Measurements from ENCODE around the gene ALPK3. TPM values are rescaled to one million over a fixed set of nuclear protein-coding genes. Genes with fewer than 3 reads are reported as not detected.

ALPK3 gene
- total and polyA plus RNA-seq, 9 of the 15 experiments (the other 6 are each of a cell fraction or from before 2014, with no cell fraction given), result 0.04 to 1.0 (median 0.07) TPM; not detected in 2

DNA sequence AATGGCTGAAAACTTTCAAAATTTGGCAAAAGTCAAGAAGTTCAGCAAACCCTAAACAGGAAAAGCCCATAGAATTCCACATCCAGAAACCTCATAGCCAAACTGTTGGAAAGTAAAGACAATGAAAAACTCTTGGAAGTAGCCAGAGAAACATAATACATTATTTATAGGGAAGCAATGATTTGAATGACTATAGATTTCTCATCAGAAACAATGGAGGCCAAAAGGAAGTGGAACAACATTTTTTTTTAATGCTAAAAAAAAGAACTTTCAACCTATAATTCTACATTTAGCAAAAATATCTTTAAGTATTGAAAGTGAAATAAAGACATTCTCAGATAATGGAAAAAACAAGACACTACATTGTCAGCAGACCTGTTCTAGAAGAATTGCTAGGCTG is 30.2 kb downstream of the ALPK3 start:
- H3K9me1 ChIP-seq (ENCODE audit: control insufficient read depth, insufficient read depth, low read length), result no peaks in the 10 kb centered on the region
- no peak overlapping the region for H3K9ac ChIP-seq (ENCODE audit: insufficient read depth in 1 of 2, low read depth in 2 of 2, low read length in 2 of 2)
- H3K79me2 ChIP-seq (ENCODE audit: control insufficient read depth, insufficient read depth, low read length), result no peaks in the 10 kb centered on the region
- peaks cover 8% of the 10 kb centered on the region for H3K9me3 ChIP-seq (replicated peaks; ENCODE audit: control insufficient read depth, insufficient read depth, low read depth, low read length)
- no peak overlapping the region for H3K4me2 ChIP-seq (ENCODE audit: insufficient read depth, low read length)
- no peak overlapping the region for H3K4me3 ChIP-seq
- ChIA-PET POLR2A (no interaction called here), CTCF (ENCODE audit: low intra/inter-chr PET ratio) (no interaction called here)
- no peak for DNase-seq (ENCODE audit: extremely low read depth in 1 of 4, low spot score in 3 of 4)
- no peak overlapping the region for H3K27ac ChIP-seq (ENCODE audit: extremely low read depth, low read depth, low read length)
- no peaks in the 10 kb centered on the region; a peak in 1 of 5 replicates for H3K4me1 ChIP-seq (replicated peaks in 1 of 2; ENCODE audit: control insufficient read depth in 2 of 2, insufficient read depth in 2 of 2, low read length in 2 of 2)
- H4K20me1 ChIP-seq (replicated peaks; ENCODE audit: control insufficient read depth, insufficient read depth, low read length), result no peaks in the 10 kb centered on the region
- FAIRE-seq, result no peak
- in situ Hi-C loops (cut with MboI) (no loop called here), intact Hi-C loops (cut with micrococcal nuclease) (loop anchor here (5.0 kb wide), 1 partner anchor 80 kb away; no protein-coding TSS in a partner anchor)
- no TSS peak for BruUV-seq (replicated peaks)
- ATAC-seq, result no peak
- H3K36me3 ChIP-seq (ENCODE audit: control insufficient read depth, insufficient read depth, low read length), result no peaks in the 10 kb centered on the region
- peaks cover 0 to 6% of the 10 kb centered on the region in 2 experiments; a peak in 3 of 5 replicates for H3K27me3 ChIP-seq (ENCODE audit: control insufficient read depth in 2 of 2, insufficient read depth in 2 of 2, low read length in 2 of 2)
- no peak overlapping the region for H2AFZ ChIP-seq (ENCODE audit: low read depth, low read length)
- peak; percentile 48; the same call in 1 of the 2 replicates for TF ChIP-seq ZNF384 (IDR thresholded peaks at IDR 0.05; ENCODE audit: low read depth, low read length)
- TF ChIP-seq CBX1 (IDR thresholded peaks at IDR 0.05; ENCODE audit: low read depth), result no peak
- TF ChIP-seq CBX3 (IDR thresholded peaks at IDR 0.05; ENCODE audit: borderline replicate concordance in 1 of 2, low read length in 2 of 2), result peak in 1 of 2 experiments; percentile 78; a peak in 2 of 3 replicates
- TF ChIP-seq ZNF551 (CRISPR knock-in tag; IDR thresholded peaks at IDR 0.05), result no peak
- peak in 1 of 2 experiments; percentile 58; a peak in 1 of 4 replicates for TF ChIP-seq TRIM24 (IDR thresholded peaks at IDR 0.05)
- no peak for TF ChIP-seq WHSC1 (IDR thresholded peaks at IDR 0.05; ENCODE audit: low read length)
- no peak for TF ChIP-seq TFAM (CRISPR knock-in tag; conservative IDR thresholded peaks at IDR 0.05)
- TF ChIP-seq NR2F6 (CRISPR knock-in tag; IDR thresholded peaks at IDR 0.05), result no peak
- TF ChIP-seq, protein P1, sequence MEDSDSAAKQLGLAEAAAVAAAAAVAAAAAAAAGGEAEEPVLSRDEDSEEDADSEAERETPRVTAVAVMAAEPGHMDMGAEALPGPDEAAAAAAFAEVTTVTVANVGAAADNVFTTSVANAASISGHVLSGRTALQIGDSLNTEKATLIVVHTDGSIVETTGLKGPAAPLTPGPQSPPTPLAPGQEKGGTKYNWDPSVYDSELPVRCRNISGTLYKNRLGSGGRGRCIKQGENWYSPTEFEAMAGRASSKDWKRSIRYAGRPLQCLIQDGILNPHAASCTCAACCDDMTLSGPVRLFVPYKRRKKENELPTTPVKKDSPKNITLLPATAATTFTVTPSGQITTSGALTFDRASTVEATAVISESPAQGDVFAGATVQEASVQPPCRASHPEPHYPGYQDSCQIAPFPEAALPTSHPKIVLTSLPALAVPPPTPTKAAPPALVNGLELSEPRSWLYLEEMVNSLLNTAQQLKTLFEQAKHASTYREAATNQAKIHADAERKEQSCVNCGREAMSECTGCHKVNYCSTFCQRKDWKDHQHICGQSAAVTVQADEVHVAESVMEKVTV (CRISPR knock-in tag; IDR thresholded peaks at IDR 0.05), result no peak
- TF ChIP-seq SMARCA5 (IDR thresholded peaks at IDR 0.05), result no peak
- TF ChIP-seq KLF6 (CRISPR knock-in tag; IDR thresholded peaks at IDR 0.05; ENCODE audit: borderline replicate concordance), result no peak
- no peak for TF ChIP-seq ZNF518B (CRISPR knock-in tag; IDR thresholded peaks at IDR 0.05)
- TF ChIP-seq ZNF239 (CRISPR knock-in tag; IDR thresholded peaks at IDR 0.05), result no peak
- no peak for TF ChIP-seq ZNF12 (CRISPR knock-in tag; IDR thresholded peaks at IDR 0.05)
- TF ChIP-seq, protein P2, sequence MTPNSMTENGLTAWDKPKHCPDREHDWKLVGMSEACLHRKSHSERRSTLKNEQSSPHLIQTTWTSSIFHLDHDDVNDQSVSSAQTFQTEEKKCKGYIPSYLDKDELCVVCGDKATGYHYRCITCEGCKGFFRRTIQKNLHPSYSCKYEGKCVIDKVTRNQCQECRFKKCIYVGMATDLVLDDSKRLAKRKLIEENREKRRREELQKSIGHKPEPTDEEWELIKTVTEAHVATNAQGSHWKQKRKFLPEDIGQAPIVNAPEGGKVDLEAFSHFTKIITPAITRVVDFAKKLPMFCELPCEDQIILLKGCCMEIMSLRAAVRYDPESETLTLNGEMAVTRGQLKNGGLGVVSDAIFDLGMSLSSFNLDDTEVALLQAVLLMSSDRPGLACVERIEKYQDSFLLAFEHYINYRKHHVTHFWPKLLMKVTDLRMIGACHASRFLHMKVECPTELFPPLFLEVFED (CRISPR knock-in tag; conservative IDR thresholded peaks at IDR 0.05), result no peak
- 0 out of 2 replicates have a peak, but pooled peaks have one; percentile 52 for TF ChIP-seq CBX5 (IDR thresholded peaks at IDR 0.05; ENCODE audit: borderline replicate concordance, low read depth)
- TF ChIP-seq ZNF280A (IDR thresholded peaks at IDR 0.05; ENCODE audit: low read depth, partially characterized antibody), result peak; percentile 27

Data from K562 (cell line).